Occipital lobe (tissue), 2 donors: ENCODE measurements around the gene PPP5C. TPM values are rescaled to one million over a fixed set of nuclear protein-coding genes. Genes with fewer than 3 reads are reported as not detected.
"Not testable (repeated sequence)": the region's sequence is repeated elsewhere in the genome, so short reads cannot be mapped to it uniquely, and the experiment has no call there.

Experiments
- DNase-seq: peaks from one replicate; lab custom pipeline; 2025; lab: John Stamatoyannopoulos, UW
- total RNA-seq: library from RNA; depleted of rRNA; stranded (reverse); fragments of >200 nt; gene quantifications from one replicate; pipeline ENCODE4 v1.2.3, GENCODE V29; 2014

The PPP5C gene
- total RNA-seq, 1 donor from 2014 or later: 53.0 TPM

DNA sequence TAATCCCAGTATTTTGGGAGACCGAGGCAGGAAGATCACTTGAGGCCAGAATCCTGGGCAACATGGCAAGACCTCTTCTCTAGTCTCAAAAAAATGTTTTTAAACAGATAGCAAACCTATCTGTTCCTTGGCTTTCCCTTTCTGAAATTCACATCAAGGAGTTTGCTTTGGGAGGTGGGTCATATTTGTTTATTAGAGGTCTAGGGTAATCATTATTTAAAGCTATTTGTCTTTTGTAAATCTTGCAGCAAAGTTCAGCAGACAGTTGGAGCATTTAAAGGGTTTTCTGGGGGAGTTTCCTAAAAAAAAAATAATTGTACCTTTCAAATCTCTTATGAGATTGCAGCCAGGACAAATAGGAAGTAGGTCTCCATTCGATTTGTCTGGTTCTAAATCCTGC, 17.5 kb downstream of the PPP5C start:
- DNase-seq: no peak

DNA sequence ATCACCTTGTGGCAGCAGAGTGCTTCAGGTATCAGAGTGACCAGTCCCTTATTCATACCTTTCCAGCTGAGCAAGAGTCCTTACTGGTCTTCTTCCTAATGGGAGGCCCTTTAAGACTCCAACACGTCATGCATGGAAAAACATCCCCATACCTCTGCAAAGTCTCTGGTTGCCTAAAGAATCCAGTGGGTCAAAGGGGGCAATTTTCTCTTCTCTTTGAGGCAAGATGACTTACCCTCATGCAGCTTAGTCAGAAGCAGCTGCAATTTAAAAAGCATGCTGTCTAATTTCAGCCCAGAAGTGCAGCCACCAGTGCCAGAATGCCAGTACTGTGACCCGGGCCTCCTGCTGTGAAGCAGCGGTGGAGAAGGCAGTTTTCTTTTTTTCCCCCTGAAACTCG, 18.7 kb downstream of the PPP5C start:
- DNase-seq: no peak

DNA sequence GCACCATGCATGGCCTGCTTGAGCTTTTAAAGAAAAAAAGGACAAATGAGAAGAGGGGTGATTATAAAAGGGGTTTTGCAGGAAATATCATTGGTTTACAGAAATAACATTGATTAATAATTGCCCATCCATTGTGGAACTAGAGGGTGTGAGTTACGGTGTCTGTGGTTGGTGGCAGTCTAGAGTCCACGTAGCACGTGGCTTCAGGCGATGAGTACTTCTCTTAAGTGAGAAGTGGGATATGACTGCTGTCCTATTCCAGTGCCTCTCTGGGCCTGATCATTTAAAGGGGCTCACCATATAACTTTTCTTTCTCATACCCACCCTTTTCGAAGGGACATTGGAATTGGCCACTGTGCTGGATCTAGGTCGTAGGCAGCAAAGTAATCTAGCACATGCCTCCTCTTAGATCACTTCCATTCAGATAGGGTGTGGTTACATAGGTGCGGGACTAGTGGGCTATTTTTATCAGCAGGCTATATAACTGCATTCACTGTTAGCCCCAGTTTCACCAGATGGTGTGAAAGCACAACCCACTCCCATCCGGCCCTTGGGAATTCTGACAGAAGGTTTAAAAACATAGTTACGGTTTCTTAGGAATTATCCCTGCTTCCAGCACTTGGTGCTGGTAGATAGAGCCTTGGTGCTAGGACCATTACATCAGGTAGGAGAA, 19.9 kb downstream of the PPP5C start:
- DNase-seq: no peak

DNA sequence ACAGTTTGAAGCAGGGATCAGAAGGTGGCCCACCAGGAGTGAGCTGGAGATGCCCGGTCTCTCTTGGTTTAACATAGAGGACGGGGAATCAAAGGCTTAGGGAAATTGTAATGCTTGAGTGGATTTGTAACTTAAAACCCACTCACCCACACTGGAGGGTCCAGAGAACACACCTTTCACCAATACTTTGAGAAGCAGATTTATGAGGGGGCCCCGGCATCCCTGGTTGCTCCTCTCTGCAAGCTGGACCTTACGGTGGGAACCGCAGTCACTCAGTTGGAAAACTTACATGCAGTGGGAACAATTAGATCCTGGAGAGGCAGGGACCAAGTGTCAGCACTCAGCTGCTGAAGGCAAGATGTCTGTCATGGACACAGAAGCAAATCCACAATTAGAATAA, 20.5 kb downstream of the PPP5C start:
- no peak for DNase-seq

DNA sequence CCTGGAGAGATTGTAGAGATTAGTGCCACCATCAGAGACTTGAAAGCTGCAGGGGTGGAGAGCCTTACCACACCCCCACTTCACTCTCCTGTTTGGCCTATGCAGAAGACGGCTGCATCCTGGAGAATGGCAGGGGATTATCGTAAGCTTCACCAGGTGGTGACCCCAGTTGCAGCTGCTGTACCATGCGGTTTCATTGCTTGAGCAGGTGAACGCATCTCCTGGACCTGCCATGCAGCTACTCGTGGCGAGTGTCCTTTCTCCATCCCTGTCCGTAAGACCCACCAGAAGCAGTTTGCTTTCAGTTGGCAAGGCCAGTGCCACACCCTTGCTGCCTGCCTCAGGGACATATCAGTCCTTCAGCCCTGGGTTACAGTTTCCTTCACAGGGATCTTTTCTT, 21.2 kb downstream of the PPP5C start:
- DNase-seq: no peak

DNA sequence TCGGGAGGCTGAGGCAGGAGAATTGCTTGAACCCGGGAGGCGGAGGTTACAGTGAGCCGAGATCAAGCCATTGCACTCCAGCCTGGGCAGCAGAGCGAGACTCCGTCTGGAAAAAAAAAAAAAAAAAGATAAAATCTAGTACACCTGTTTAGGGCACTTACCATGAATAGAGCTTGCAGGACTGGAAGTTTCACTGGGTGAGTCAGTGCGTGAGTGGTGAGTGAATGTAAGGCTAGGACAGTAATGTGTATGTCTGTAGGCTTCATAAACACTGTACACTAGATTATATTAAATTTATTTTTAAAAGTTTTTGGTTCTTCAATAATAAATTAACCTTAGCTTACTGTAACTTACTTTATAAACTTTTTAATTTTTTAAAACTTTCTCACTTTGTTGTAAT, 22.9 kb downstream of the PPP5C start:
- DNase-seq: no peak

DNA sequence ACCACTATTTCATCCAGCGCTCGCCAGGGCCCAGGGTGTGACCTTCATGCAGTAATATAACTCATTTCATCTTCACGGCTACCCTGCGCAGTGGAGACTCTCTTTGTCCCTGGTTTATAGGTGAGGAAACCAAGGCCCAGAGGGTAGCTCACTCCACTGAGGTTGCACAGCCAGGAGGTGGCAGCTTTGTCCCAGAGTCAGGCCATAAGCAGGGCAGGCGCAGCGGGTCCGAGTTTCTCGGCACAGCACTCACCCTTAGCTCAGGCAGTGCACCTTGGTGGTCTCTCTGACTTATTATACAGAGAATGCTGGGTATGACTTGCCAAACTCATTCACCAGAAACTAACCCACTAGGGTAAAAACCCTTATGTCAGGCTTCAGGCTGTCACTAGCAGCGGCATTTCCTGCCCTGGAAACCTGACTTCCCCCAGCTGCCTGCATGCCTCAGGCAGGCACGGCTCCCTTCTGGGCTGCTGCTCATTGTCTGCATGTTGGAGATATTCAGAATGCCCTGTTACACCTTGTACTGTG, 24.5 kb downstream of the PPP5C start:
- no peak for DNase-seq

DNA sequence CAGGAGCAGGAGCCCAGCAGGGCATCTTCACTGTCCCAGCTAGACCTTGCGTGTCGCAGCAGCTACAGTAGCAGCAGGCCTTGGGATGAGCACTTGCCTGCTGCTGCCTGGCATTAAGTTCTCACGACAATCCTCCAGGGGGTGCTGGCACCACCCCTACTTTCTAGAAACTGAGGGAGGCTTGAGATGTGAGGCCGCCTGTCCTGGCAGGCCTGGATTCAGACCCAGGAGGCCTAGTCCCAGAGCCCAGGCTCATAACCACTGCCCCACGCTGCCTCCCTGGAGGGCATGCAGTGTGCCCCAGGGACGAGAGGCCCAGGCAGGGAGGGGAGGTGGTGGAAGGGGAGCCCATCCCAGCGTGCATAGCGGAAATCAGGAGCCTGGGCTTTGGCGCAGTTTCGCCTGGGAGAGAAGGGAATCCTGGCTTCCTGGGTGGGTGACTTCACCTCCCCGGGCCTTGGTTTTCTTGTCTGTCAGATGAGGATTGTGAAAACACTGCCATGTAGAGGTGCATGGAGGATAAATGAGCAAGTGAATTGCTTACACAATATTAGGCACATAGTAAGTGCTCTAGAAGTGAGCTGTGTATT, 26.1 kb downstream of the PPP5C start:
- no peak for DNase-seq

DNA sequence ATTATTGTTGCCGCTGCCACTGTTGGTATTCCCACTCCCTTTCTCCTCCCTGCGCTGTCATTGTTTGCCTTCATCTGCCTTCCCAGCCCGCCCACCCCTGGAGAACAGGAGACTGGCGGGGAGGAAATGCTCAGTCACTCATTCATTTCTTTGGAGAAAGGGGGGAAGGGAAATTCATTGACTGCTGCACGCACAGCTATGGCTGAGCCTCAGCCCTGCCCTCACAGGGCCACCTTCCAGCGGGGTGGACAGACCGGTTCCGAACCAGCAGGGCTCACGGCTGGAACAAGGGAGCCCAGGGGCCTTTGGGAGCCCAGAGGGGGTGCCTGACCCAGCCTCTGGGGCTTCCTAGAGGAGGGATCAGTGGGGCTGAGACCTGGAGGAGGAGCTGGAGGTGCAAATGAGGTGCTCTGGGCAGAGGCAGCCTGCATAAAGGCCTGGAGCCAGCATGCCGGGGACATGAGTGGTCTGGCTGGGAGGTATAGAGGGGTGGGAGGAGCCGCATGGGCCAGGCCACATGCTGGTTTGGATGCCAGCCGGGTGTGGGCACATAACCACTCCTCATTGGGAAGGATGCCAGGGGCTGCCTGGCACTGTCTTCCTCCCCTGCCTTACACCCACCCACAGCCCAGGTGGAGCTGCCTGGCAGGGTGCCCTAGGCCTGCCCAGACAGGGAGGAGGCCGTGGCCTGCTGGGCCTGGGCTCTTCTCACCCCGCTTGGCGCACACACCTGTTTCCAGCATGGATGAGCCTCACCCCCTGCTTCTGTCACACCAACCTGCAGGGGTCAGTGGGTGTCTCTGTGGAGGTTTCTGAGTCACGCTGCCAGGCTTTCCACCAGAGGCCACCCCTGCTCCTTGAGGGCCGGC, 26.8 kb downstream of the PPP5C start:
- DNase-seq: no peak

DNA sequence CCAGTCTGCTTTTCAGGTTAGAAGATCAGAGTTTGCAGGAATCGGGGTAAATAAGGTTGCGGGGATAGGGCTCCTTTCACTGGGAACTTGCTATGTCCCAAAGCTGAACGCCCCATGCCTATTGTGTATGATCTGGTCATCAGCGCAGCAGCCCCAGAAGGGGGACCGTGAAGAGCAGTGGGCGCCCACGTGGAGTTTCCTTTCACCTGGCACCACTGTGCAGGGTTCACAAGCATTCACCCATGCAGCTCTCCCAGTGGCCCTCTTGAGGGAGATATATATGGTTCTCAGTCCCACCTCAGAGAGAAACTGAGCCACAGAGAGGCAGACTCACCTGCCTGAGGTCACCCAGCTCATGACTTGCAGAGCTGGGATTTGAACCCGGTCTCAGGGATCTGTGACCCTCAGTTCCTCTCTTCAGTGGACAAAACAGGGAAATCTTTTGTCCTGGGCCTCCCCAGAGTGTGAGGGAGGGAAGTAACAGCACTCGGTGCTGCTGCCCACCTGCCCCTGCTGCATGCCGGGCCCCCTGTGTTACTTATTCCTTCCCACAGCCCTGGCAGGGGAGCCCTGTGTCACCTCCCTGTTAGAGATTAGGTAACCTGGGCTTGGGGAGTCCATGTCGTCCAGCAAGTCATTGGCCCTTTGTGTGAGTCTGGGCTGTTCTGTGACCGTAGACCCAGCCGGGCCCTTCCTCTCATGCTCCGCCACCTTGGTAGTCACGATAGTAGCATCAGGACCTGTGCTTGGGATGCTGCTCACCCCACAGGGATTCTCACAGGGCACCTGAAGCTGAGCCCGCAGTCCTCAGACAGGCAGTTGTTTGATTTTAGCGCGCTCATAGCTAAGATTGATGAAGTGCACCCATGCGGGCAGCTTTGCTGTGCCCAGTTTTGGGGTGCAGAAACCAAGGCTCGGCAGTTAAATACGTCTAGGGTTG, 27.9 kb downstream of the PPP5C start:
- DNase-seq: no peak

DNA sequence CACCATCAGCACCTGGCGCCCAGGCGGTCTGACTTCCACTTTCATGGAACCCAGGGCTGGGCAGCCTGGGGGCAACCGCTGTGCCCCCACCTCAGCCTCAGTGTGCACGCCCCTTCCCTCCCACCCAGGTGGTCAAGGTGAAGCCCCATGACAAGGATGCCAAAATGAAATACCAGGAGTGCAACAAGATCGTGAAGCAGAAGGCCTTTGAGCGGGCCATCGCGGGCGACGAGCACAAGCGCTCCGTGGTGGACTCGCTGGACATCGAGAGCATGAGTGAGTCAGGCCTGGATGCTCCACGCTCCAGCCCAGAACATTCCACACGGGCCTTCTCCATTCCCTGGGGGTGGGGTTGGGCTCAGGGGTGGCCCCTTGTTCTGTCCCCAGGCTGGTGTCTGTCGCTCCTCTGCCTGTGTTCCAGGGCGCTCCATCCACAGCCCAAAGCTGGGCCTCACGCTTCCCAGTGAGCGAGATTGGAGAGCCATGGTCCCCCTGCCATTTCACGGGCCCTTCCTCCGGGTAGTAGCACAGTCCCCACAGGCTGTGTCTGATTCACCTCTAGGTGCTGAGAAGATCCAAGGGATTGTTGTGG, 28.7 kb downstream of the PPP5C start:
- DNase-seq: not testable (repeated sequence)

DNA sequence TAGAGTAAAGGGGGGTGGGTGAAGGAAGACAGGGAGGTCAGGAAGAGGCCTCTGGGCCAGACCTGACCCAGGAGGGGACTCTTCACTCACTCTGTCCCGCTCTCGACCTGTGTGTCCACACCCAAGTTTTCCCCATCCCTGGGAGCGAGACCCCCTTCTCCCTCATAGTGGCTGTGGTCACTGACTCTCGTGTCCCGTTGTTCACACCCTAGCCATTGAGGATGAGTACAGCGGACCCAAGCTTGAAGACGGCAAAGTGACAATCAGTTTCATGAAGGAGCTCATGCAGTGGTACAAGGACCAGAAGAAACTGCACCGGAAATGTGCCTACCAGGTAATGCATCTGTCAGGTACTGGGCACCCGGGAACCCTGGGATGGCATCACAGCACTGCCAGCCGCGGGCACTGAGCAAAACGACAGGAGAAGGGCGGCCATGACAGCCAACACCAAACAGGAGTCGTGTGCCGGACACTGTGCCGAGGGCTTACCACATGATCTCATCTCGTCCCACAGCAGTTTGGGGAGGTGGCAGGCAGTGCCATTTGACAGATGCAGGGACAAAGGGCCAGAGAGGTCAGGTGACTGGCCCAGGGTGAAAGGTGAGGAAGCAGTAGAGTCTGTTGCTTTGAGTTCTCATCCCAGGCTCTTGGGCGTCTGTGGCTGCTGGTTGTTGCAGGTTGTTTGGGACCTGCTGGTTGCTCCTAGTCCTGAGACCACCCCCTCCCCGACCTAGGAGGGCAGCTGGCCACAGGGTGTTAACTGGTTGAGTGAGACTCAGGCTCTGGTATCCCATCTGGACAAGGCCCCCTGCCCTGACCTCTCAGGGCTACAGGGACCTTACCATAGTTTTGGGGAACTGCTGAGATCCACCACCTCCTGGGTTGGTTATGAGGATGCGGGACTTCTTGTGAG, 29.6 kb downstream of the PPP5C start:
- no peak for DNase-seq

DNA sequence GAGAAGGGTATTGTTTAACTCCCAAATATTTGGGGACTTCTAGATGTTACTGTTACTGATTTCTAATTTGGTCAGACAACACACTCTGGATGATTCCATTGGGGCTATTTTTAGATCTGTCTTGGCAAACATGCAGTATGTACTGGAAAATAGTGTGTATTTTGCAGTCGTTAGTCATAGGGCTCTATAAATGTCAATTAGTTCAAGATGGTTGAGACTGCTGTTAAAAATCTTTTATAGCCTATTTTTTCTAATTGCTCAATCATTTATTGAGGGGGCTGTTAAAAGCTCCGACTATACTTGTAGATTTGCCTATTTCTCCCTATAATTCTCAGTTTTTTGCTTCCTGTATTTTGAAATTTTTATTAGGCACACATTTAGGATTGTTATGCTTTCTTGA, 31.4 kb downstream of the PPP5C start:
- DNase-seq: no peak

DNA sequence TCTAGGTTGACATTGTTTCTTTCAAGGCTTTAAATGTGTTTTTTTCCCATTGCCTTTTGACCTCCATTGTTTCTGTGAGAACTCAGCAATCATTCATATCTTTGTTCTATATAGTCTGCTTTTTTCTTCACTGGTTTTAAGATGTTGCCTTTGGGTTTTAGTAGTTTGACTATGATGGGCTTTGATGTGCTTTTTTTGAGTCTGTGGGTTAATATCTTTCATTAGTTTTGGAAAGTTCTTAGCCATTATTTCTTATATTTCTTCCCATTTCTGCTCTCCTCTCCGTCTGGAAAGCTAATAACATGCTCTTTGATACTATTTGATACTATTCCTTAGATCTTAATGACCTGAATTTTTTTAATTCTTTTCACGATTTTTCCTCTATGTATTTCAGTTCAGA, 33.8 kb downstream of the PPP5C start:
- no peak for DNase-seq

DNA sequence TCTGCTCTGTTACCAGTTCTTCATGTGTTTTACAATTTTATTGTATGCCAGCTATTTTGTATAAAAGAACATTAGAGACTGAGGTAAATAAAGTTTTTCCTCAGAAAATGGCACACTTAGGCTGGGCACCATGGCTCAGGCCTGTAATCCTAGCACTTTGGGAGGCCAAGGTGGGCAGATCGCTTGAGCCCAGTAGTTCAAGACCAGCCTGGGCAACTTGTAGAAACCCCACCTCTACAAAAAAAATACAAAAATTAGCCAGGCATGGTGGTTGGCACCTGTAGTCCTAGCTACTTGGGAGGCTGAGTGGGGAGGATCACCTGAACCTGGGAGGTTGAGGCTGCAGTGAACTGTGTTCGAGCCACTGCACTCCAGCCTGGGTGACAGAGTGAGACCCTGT, 34.5 kb downstream of the PPP5C start:
- DNase-seq: no peak

DNA sequence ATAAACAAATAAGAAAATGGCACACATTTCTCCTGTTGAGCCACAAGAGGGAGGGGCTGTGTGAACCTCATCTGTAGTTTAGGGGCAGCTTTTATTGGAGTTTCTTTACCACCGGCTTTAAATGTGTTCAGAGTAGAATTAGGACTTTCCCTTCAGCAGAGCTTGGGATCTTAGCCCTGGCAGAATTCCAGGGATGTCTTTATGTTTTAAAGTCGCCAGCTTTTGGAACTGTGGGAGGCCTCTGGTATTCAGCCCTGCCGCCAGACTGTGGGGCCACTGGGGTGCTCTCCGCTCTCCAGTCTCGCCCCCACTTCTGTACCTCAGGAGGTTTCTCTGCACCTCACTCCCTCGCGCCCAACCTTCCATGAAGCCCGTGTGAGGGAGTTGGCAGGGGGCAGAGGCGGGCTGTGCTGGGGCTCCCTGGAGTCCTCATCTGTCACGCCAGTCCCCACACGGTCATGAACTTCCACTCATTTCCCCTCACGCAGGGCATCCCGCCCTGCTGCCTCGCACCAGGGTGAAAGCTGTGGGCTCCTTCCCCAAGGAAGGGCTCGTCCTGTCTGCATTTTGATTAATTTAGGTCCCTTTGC, 35.0 kb downstream of the PPP5C start:
- no peak for DNase-seq

DNA sequence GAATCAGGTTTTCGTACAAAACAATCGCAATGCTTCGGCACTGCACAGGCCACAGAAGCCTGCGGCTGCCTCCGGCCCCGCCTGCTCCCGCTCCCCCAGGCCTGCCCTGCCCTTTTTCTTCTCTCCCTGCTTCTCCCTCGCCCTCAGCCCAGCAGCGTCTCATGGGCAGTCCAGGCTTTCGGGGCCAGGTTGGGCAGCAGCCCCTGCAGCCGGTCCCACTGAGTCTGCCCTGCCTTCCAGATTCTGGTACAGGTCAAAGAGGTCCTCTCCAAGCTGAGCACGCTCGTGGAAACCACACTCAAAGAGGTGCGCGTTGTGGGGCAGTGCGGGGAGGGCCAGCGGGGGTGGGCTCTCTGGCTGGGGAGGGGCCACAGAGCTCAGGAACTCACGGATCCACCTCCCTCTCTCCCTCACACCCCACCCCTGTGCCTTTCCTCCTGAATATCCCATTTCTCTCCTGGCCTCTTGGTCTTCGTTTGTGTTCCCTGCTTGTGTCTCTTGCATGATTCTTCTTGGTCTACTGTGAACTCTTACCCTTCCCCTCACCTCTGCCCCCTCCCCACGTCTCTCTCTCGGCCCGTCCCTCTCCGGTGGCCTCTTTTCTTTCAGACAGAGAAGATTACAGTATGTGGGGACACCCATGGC, 36.4 kb downstream of the PPP5C start:
- DNase-seq: no peak

DNA sequence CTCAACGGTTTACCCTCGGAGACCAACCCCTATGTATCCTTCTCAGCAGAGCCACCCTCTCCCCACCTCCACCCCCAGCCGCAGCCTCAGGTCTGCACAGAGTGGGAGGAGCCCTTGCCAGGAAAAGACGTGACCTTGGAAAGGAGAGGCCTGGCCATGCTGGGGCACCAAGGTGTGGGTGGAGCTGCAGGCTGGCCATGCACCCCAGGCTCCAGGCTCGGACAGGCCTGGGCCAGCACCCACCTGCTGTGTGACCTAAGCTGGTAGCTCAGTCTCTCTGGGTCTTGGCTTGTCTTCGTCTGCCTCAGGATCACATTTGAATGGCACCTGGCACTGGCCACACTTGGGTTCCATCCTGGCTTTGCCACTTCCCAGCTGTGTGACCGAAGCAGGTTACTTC, 37.0 kb downstream of the PPP5C start:
- DNase-seq: no peak

DNA sequence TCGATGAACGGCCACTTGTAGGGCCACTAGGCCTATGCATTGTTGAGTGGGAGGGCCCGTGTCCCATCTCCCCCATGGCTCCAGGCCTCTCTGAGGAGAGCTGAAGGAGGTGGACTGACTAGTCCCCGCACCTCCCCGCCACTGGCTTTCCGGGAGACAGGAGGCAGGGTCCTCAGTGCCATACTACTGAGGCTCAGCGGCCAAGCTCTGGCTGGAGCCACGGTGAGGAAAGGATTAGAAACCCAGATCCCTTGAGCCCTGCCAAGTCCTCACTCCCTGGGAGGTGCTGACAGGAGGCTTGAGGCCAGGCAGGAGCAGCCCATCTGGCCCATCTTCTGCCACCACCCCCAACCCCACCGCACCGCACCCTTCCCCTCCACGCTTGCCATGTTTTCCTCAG, 37.5 kb downstream of the PPP5C start:
- no peak for DNase-seq
